NCI-H2171 (cell line): Measurements from ENCODE around the gene PLA2G4E.

Source experiments
- DNase-seq: peaks from one replicate; lab custom pipeline; 2025; lab: John Stamatoyannopoulos, UW

Gene PLA2G4E

GRCh38 chr15:42020713-42021273 lies at the start of gene PLA2G4E:
PLA2G4E (minus strand) TSS chr15:42021042; CDS start chr15:42021030, 12 bp downstream.
- DNase-seq = no peak

DNA sequence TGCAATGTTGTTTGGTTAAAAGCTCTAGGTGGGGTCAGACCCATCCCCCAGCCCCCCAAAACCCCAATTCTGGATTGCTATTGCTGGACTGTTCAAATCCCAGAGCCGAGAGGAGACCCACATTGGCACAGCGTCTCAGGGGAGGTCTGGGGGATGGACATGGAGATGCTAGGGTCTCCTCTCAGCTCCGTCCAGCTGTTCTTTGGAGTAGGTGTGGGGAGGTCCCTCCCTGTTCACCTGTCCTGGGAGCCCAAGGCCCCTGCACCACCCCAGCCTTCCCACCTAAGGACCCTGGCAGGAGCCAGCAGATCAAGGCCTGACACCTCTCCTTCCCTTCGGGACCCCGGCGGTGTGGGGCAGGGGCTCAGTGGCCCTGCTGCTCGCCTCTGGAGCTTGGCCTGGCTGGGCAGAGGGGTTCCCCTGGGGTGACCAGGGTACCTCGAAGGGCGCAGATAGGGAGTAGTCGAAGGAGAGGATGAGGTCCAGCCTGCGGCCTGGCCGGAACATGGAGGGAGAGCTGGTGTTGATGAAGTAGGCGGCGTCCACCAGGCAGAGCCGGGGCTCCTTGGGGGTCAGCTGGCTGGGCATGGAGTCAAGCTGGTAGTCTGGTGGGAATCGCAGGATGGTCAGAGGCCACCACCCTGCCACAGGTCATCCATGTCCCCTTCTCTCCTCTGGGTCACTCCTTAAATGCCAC lies 49.6 kb upstream of the PLA2G4E start:
- DNase-seq = no peak

- no peak for DNase-seq
Observed at GRCh38 chr15:42069496-42070278, 48.8 kb upstream of the PLA2G4E start.

GRCh38 chr15:42069025-42069424 lies 48.2 kb upstream of the PLA2G4E start:
- no peak for DNase-seq

GRCh38 chr15:42068601-42069000 lies 47.8 kb upstream of the PLA2G4E start:
- no peak for DNase-seq

DNA sequence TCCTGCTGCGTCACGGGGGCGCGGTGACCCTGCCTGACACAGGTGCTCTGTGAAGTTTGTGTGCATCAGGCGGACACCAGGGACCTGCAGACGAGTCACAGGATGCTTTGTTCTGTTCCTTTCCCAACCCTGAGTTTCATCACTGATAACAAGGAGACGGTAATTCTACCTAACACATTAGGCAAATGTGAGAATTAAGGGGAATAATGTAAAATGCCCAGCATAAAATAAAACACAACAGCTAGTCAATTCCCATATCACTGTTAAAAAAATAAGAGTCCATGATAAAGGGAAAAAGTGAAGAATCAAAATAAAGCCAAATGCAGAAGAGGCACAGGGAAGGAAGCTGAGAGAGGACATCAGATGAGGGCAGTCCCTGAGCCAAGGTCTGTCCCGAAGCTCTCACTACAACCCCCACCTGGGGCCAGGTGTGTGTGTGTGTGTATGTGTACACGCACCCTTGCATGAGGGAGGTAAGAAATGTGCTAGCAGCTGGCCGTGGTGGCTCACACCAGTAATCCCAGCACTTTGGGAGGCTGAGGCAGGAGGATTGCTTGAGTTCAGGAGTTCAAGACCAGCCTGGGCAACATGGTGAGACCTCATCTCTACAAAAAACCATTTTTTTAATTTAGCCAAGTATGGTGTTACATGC lies 46.0 kb upstream of the PLA2G4E start:
- no peak for DNase-seq

DNA sequence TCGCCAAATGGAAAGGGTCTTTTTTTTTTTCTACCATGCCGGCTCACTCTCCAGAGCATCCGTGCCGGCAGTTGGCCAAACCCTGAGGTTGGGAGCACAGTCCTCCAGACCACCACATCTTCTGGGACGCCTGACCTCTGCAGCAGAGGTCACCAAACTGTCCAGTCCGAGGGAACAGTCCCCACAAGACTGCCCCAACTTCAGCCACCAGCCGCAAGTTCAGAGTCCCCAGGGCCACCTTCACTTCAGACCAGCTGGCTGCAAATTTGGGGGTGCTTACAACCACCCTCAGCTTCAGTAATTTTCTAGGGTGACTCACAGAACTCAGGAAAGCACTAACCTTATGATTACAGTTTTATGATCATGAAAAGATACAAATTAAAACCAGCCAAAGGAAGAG lies 44.6 kb upstream of the PLA2G4E start:
- DNase-seq = no peak

GRCh38 chr15:42065033-42065432 lies 44.2 kb upstream of the PLA2G4E start:
- DNase-seq = peak; percentile 75

- no peak for DNase-seq
Observed at GRCh38 chr15:42064271-42064670, 43.4 kb upstream of the PLA2G4E start.

GRCh38 chr15:42063122-42063848 lies 42.4 kb upstream of the PLA2G4E start:
- no peak for DNase-seq

GRCh38 chr15:42062284-42062806 lies 41.5 kb upstream of the PLA2G4E start:
- DNase-seq = no peak

GRCh38 chr15:42060797-42061196 lies 40.0 kb upstream of the PLA2G4E start:
- no peak for DNase-seq

- DNase-seq = no peak
Observed at GRCh38 chr15:42060477-42060763, 39.6 kb upstream of the PLA2G4E start.

DNA sequence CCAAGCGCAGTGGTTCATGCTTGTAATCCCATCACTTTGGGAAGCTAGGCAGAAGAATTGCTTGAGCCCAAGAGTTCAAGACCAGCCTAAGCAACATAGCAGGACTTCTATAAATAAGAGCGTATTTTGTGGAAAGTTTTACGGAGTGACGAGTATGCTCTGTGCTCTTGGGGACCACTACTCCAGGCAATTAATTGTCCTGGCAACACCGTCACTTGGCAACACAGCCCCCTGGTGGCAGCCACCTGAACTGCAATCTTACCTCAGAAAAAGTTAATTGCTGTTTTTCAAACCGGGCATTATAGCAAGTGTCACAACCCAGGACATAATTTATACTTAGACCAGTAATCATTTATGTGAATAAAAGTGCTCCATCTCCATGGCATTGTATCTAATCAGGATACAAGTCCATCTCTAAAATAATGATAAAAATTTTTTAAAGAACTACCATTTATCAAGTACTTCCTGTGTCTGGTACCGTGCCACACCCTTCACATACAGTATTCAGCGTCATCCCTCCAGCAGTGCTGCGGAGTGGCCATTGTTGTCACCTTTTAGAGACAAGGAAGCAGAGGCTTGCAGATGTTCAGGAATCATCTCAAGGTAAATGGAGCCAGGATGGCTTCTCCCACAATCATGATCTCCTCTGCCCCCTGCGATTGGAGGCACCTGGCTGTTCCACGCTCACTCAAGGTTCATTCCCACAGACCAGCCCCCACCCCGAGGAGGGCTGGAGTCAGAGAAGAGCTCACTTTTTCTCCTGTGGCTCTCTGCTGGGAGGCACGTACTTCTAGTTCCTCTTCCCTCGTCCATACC lies 39.0 kb upstream of the PLA2G4E start:
- DNase-seq = peak; percentile 5

- no peak for DNase-seq
Observed at GRCh38 chr15:42058791-42059190, 37.9 kb upstream of the PLA2G4E start.

GRCh38 chr15:42057799-42058646 lies 37.2 kb upstream of the PLA2G4E start:
- DNase-seq = no peak

DNA sequence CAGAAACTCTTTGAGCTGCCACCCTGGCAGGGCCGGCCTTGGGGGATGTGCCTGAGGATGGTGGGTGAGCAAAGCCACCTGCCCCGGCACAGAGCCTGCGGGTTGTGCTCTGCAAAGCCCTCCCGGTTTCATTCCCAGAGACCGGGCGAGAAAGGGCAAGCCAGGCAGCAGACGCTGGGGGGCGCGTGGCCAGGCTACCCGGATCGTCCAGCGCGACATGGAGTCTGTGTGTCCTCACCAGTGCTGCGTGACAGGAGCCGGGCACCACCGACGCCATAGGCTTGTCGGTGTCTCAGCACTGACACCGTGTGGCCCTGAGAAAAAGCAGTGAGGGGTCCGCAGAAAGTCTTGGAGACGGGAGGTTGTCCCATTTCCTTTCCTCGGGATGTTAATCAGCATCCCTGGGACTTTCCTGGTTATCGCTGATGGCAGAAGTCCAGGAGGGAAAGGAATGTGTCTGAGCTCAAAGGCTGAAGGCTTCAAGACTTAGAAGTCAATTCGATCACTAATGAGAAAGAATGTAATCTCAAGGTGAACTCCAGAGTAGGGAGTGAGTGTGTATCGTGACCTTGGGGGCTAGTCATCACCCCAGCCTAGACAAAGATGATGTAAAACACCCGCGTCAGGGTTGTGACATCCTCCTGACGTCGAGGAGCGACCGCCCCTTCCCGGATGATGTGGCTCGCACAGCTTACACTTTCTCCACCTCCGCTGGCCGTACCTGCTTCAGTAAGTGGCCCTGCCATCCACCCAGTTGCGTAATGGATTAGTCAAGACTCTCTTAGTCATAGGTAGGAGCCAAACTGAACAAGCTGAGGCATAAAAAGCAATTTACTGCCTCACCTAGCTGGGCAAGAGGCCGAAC lies 36.3 kb upstream of the PLA2G4E start:
- peak; percentile 55 for DNase-seq

DNA sequence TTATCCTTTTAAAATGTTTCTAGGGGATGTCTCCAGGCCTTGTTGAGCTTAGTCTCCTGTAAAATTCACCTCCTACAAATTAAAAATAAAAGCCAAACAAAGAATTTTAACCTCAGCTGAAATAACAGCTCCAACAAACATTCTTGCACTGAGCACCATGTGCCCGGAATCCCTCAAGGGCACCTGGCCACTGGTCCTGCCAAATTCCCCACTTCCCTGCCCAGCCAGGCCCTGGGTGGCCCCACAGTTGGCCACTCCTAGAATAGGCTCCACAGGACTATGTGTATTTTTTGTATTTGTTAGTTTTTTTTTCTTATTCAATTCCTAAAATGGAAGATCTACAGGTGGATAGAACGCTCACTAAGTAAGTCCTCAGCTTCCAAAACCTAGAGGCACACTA lies 33.1 kb upstream of the PLA2G4E start:
- no peak for DNase-seq

DNA sequence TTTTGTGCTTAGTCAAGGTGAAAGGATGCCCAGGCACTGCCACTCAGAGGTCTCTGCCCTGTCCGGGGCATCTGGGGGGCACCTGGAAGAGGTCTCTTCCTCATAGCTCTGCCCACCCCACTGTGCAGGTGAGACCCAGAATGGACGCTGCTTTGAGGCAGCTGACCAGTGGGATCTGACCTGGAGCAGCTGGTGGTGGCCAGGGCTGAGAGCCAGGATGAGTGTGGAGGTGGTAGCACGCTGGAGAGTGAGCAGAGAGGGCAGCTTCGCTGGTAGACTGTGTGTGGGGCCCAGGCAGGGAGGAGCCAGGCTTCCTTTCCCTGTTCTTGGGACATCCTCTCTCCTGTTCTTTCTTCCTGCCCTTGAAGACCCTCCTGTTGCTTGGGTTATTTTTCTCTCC lies 32.2 kb upstream of the PLA2G4E start:
- no peak for DNase-seq
